HG02938 (cell line): ENCODE measurements around the gene CREB5.

Experiments
- ATAC-seq: cut with Tn5 transposase; IDR thresholded peaks from one replicate; pipeline ENCODE4 v1.9.1; 2021; ENCODE audit warnings: mild to moderate bottlenecking, moderate library complexity; ENCODE audit not compliant: unreplicated experiment

CREB5 gene

DNA sequence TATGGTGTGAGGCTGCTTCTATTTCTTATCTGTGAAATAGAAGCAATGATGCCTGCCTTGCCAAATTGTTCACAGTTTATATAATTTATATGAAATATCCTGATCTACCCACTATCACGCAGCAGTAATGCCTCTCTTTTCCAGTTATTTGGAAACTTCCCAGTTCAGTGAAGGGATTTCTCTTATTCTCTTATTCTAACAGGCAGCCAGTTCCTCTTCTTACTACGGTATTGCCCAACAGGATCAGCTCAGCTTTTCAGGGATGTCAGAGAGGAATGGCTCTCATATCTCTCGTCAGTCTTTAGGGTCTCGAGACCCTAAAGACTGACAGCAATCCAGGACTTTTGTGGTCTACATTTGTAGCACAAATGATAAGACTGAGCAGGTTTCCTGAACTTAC is 215.6 kb downstream of the CREB5 start:
- ATAC-seq, result no peak

GRCh38 chr7:28629216-28629842 is 217.0 kb downstream of the CREB5 start:
- ATAC-seq, result no peak

DNA sequence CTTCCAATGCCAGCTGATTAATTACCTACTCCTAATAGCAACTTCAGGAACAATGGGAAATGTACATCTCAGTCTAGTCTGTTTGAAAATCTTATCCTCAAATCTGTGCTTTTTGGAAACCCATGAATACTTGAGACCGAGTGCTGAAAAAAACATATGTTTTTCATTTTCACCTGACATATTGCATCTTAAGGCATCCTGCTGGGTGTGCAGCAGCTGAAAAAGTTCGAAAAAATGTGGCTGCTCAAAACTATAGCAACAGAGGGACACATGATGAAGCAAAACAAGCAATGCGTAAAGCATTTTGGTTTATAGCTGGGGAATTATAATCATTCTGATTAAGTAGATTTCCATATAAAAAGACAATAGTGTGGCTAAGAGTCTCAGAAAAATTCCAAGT is 218.0 kb downstream of the CREB5 start:
- ATAC-seq, result no peak

- ATAC-seq, result no peak
Measured at GRCh38 chr7:28631995-28632394, 219.7 kb downstream of the CREB5 start.

- ATAC-seq, result no peak
Measured at GRCh38 chr7:28638914-28639313, 226.6 kb downstream of the CREB5 start.

GRCh38 chr7:28640001-28640400 is 227.7 kb downstream of the CREB5 start:
- no peak for ATAC-seq

- no peak for ATAC-seq
Measured at GRCh38 chr7:28641752-28642545, 229.6 kb downstream of the CREB5 start.

DNA sequence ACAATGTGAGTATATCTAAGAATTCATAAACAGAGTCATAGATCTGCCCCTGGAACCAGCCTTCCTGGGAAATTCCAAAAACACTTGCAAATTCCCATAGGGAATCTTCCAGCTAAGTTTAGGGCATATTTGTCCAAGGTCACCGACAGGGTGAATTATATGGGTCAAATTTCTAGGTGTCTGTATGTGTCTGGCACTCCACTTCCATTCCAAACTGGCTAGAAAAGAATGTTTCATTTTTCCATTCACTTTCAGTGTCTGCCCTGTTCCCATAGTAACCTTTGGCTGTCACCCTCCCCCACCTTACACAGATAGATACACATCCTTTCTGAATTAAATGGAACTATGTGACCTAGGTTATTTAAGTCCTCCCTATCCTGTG is 230.9 kb downstream of the CREB5 start:
- ATAC-seq, result no peak

- no peak for ATAC-seq
Measured at GRCh38 chr7:28643584-28644340, 231.4 kb downstream of the CREB5 start.

DNA sequence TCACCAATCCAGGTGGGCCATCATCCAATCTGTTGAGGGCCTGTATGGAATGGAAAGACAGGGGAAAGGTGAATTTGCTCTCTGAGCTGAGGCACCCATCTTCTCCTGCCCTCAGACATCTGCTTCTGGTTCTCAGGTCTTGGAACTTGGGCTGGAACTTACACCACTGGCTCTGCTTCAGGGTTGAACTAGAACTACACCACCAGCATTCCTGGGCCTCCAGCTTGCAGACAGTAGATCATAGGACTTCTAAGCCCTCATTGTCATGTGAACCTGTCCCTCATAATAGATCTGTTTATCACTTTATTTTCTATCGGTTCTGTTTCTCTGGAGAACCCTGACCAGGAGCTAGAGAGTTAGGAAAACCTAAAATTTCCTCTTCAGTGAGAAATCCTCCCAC is 233.5 kb downstream of the CREB5 start:
- no peak for ATAC-seq

GRCh38 chr7:28646376-28647075 is 234.2 kb downstream of the CREB5 start:
- no peak for ATAC-seq

DNA sequence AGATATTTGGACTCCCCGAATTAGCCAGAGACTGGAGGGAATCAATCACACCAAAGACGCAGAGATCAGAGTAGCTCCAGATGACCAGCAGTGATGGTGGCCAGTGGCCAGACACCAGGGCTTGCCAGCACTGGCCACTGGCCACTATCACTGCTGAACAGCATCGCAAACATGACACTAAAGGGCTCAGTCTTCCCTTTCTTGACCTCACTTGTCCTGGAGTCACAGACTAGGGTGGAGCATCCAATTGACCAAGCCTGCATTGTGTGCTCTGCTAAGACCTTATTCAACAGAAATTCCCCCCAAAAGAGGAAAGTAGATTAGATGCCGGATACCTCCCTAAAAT is 234.7 kb downstream of the CREB5 start:
- ATAC-seq, result no peak

- ATAC-seq, result no peak
Measured at GRCh38 chr7:28649189-28649588, 236.9 kb downstream of the CREB5 start.

DNA sequence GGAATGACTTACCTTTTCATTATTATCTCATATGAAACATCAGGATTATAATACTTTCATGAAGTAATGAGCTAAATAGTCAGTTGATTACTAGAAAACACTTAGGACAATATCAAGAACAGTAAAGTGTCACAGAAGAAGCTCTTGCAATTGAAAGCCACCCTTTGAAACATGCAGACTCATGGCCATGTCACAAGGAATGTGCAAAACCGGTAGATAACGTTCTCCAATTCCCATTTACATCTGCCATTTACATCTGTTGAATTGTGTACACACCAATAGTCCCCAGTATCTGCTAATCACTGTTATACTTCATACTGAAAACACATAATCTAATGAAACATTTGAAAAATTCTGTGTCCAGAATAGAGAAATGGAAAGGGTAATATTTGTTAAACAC is 237.5 kb downstream of the CREB5 start:
- ATAC-seq, result no peak

GRCh38 chr7:28654110-28654509 is 241.8 kb downstream of the CREB5 start:
- no peak for ATAC-seq

GRCh38 chr7:28656529-28656928 is 244.2 kb downstream of the CREB5 start:
- ATAC-seq, result no peak

- ATAC-seq, result no peak
Measured at GRCh38 chr7:28658381-28658780, 246.1 kb downstream of the CREB5 start.

DNA sequence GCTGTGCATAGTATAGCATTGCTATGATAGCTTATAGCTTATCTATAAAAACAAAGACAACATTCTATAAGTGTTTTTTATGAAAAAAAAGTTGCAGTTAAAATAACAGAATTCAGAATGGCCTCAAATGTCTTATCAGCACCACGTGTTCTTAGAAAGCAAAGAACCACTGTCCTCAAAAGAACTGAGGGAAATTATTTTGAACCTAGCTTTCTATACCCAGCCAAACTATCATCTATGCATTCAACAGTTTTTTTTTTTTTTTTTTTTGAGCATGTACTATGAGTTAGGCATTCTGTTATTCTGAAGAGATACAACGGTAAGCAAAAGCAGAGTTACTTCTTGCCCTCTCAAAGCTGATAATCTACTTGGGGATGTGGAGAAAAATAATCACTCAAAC is 247.8 kb downstream of the CREB5 start:
- no peak for ATAC-seq

DNA sequence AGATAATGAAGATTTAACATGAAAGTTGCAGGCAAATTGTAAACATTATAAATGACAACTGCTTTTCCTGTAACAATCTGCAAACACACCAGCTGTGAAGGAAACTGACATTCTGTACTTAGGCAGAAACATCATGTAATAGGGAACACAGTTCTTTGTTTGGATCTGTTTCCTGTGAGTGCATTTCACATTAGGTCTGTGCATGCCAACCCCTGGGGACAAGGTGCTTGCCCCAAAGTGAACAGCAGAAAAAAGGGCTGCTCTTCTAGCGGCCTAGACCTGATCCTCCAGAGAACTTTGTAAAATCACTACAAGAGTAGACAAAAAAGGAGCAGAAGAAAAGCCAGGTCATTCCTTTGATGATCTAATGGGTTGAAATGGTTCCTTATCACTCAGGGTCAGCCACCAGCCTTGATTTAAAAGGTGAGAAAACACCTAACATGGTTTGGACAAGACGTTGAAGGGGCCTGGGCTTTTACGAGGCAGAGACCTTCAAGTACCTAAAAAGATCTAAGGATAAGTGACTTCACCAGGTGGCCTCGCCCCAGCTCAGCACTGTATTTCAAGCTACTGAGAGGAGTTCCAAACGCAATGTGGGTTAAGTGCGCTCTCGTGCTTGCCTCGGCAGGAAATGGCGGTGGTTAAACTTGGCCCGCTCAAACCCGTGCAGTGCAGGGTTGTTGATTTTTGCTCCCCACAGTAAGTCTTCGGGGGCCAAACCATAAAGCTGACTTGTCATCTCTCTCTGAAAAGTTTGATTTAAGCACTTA is 249.7 kb downstream of the CREB5 start:
- ATAC-seq, result no peak

DNA sequence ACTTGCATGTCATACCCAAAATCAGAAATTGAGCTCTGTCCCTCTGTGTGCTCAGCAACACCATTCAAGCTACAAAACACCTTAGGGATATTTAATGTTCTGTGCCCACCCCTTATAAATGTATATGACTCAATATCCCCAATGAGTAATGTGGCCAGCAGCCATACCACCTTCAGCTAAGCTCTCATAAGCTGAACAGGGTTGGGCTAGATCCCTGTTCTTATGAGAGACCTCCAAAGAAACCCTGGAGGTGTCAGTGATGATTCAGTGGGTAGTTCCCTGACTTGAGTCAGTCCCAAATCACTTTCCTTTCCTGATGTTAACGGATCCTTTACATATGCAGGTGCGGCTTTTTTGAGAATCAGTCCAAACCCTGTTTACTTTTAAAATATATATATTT is 253.8 kb downstream of the CREB5 start:
- no peak for ATAC-seq

DNA sequence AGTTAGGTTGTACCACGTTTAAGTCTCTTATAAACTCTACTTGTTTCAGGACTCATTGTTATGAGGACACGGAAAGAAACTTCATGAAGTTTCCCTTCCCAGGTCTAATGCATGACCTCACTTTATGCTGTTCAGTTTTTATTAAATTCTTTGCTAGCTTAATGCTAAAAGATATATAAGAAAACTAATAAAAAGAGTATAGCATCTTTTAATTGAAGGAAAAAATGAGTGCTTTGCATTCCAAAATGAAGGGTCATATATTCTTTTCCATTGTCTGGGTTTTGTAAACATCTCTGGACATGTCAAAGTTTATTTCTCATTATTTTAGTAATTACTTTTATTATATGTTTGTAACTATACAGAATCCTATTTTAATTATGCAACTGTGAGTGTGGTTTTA is 255.8 kb downstream of the CREB5 start:
- no peak for ATAC-seq
